ENCODE results near the gene STAM. TPM values are rescaled to one million over a fixed set of nuclear protein-coding genes. Genes with fewer than 3 reads are reported as not detected.
A peak's percentile ranks its signal among the peaks of the same experiment; 100 is the strongest.

The STAM gene
- total RNA-seq, 2 experiments from 2014 or later: 52.4 to 53.3 TPM

GRCh38 chr10:17742918-17743317, 99.0 kb downstream of the STAM start:
- H3K27ac Mint-ChIP-seq: no peak overlapping the region
- H3K4me1 Mint-ChIP-seq (ENCODE audit: low read depth): peaks cover 5% of the 10 kb centered on the region
- TF ChIP-seq CTCF (IDR thresholded peaks at IDR 0.05): peak; percentile 89
- H3K27me3 Mint-ChIP-seq: no peaks in the 10 kb centered on the region
- peak; percentile 44 for ATAC-seq (ENCODE audit: poor library complexity)
- ChIA-PET CTCF (interaction anchor here (0.7 kb wide), 1 partner anchor 93 kb away, joined by 3 read pairs; no protein-coding TSS in a partner anchor), POLR2A (interaction anchor here (0.7 to 0.8 kb wide), 2 partner anchors 33 to 132 kb away, joined by 3 read pairs; no protein-coding TSS in a partner anchor)
- no peaks in the 10 kb centered on the region for H3K9me3 Mint-ChIP-seq
- Histone ChIP-seq H3K27ac (ENCODE audit: low read depth in 1 of 2, low read length in 2 of 2) (no peak overlapping the region), H3K36me3 (ENCODE audit: insufficient read depth, low read length) (no peaks in the 10 kb centered on the region), H3K4me1 (ENCODE audit: insufficient read depth, low read length) (no peaks in the 10 kb centered on the region), H3K27me3 (ENCODE audit: control insufficient read depth in 1 of 2, insufficient read depth in 2 of 2, low read length in 2 of 2) (no peaks in the 10 kb centered on the region), H3K9me3 (ENCODE audit: control insufficient read depth in 1 of 2, insufficient read depth in 1 of 2, low read length in 2 of 2) (no peaks in the 10 kb centered on the region), H3K4me3 (ENCODE audit: low read length) (no peak overlapping the region)
- intact Hi-C loops (cut with DNase I, micrococcal nuclease): loop anchor here (1.0 to 10.0 kb wide), 6 partner anchors 136 to 918 kb away; no protein-coding TSS in a partner anchor
- DNase-seq: peak; percentile 50 to 78 (median 66)
- H3K4me3 Mint-ChIP-seq: no peak overlapping the region
- no peaks in the 10 kb centered on the region for H3K36me3 Mint-ChIP-seq (ENCODE audit: low read depth)

- no peak overlapping the region for H3K27ac ChIP-seq (ENCODE audit: low read depth in 1 of 2, low read length in 2 of 2)
- intact Hi-C loops (cut with DNase I, micrococcal nuclease): loop anchor here (1.0 to 10.0 kb wide), 6 partner anchors 136 to 919 kb away; no protein-coding TSS in a partner anchor
- no peak for TF ChIP-seq CTCF (IDR thresholded peaks at IDR 0.05)
- Mint-ChIP-seq H3K9me3 (no peaks in the 10 kb centered on the region), H3K27me3 (no peaks in the 10 kb centered on the region), H3K4me1 (ENCODE audit: low read depth) (peaks cover 5% of the 10 kb centered on the region), H3K36me3 (ENCODE audit: low read depth) (no peaks in the 10 kb centered on the region), H3K4me3 (no peak overlapping the region), H3K27ac (no peak overlapping the region)
- H3K27me3 ChIP-seq (ENCODE audit: control insufficient read depth in 1 of 2, insufficient read depth in 2 of 2, low read length in 2 of 2): no peaks in the 10 kb centered on the region
- no peak for ATAC-seq (ENCODE audit: poor library complexity)
- ChIA-PET POLR2A (no interaction called here), CTCF (no interaction called here)
- H3K4me1 ChIP-seq (ENCODE audit: insufficient read depth, low read length): no peaks in the 10 kb centered on the region
- H3K9me3 ChIP-seq (ENCODE audit: control insufficient read depth in 1 of 2, insufficient read depth in 1 of 2, low read length in 2 of 2): no peaks in the 10 kb centered on the region
- H3K4me3 ChIP-seq (ENCODE audit: low read length): no peak overlapping the region
- DNase-seq: no peak
- no peaks in the 10 kb centered on the region for H3K36me3 ChIP-seq (ENCODE audit: insufficient read depth, low read length)
Measured at GRCh38 chr10:17743437-17743836, 99.5 kb downstream of the STAM start.

- no peaks in the 10 kb centered on the region for H3K27me3 ChIP-seq (ENCODE audit: control insufficient read depth in 1 of 2, insufficient read depth in 2 of 2, low read length in 2 of 2)
- H3K4me3 ChIP-seq (ENCODE audit: low read length): no peak overlapping the region
- no peaks in the 10 kb centered on the region for H3K36me3 Mint-ChIP-seq (ENCODE audit: low read depth)
- intact Hi-C loops (cut with DNase I, micrococcal nuclease): loop anchor here (10.0 kb wide), 2 partner anchors 900 to 920 kb away; no protein-coding TSS in a partner anchor
- H3K27me3 Mint-ChIP-seq: no peaks in the 10 kb centered on the region
- CTCF ChIA-PET: no interaction called here
- TF ChIP-seq CTCF (IDR thresholded peaks at IDR 0.05): no peak
- H3K4me1 Mint-ChIP-seq (ENCODE audit: low read depth): peaks cover 5% of the 10 kb centered on the region
- no peak for ATAC-seq (ENCODE audit: poor library complexity)
- no peak overlapping the region for H3K27ac ChIP-seq (ENCODE audit: low read depth in 1 of 2, low read length in 2 of 2)
- no peaks in the 10 kb centered on the region for H3K36me3 ChIP-seq (ENCODE audit: insufficient read depth, low read length)
- H3K9me3 ChIP-seq (ENCODE audit: control insufficient read depth in 1 of 2, insufficient read depth in 1 of 2, low read length in 2 of 2): no peaks in the 10 kb centered on the region
- POLR2A ChIA-PET: no interaction called here
- H3K4me1 ChIP-seq (ENCODE audit: insufficient read depth, low read length): no peaks in the 10 kb centered on the region
- no peaks in the 10 kb centered on the region for H3K9me3 Mint-ChIP-seq
- H3K4me3 Mint-ChIP-seq: no peak overlapping the region
- H3K27ac Mint-ChIP-seq: no peak overlapping the region
- no peak for DNase-seq
Measured at GRCh38 chr10:17744341-17744861, 100.5 kb downstream of the STAM start.
